Neural progenitor cell (in vitro differentiated cells): ENCODE results near the gene HSPA12A. TPM values are rescaled to one million over a fixed set of nuclear protein-coding genes. Genes with fewer than 3 reads are reported as not detected.

Experiments used
- DNase-seq: peaks from one replicate; pipeline ENCODE4 v3.0.0-alpha.2; 2016; ENCODE audit warnings: low spot score
- H2AFZ ChIP-seq: fragments of 200-600 bp; sonication (generic); replicated peaks from 2 replicates; pipeline ENCODE4 v1.6.1; 2016; ENCODE audit warnings: antibody characterized with exemption
- H3F3A ChIP-seq: fragments of 200-600 bp; sonication (generic); 2 replicates; pipeline ENCODE4 v1.6.1; 2016; ENCODE audit warnings: antibody characterized with exemption, low read depth
- H3K27ac ChIP-seq: fragments of 200-600 bp; sonication (generic); 2 replicates; pipeline ENCODE4 v1.5.1; 2016; ENCODE audit warnings: mild to moderate bottlenecking
- H3K27me3 ChIP-seq: fragments of 200-600 bp; sonication (generic); 2 replicates; pipeline ENCODE4 v1.6.1; 2016; ENCODE audit warnings: mild to moderate bottlenecking, moderate library complexity
- H3K36me3 ChIP-seq: fragments of 200-600 bp; sonication (generic); 2 replicates; pipeline ENCODE4 v1.5.1; 2016
- H3K4me1 ChIP-seq: fragments of 200-600 bp; sonication (generic); 2 replicates; pipeline ENCODE4 v1.6.1; 2016; ENCODE audit warnings: mixed run types
- H3K4me2 ChIP-seq: fragments of 200-600 bp; sonication (generic); 2 replicates; pipeline ENCODE4 v1.6.1; 2016
- H3K4me3 ChIP-seq: fragments of 200-600 bp; sonication (generic); 2 replicates; pipeline ENCODE4 v1.5.1; 2016
- H3K79me2 ChIP-seq: fragments of 200-600 bp; sonication (generic); 2 replicates; pipeline ENCODE4 v1.6.1; 2016; ENCODE audit warnings: low read depth
- H3K9ac ChIP-seq: fragments of 200-600 bp; sonication (generic); 2 replicates; pipeline ENCODE4 v1.6.1; 2016
- H3K9me3 ChIP-seq: fragments of 200-600 bp; sonication (generic); 2 replicates; pipeline ENCODE4 v1.5.1; 2016; ENCODE audit warnings: low read depth
- H4K20me1 ChIP-seq: fragments of 200-600 bp; sonication (generic); 2 replicates; pipeline ENCODE4 v1.6.1; 2016; ENCODE audit warnings: low read depth
- H3K27ac Mint-ChIP-seq: 3 replicates; pipeline ENCODE4 v1.8.0; 2021; ENCODE audit warnings: mixed read lengths
- H3K27me3 Mint-ChIP-seq: 2 replicates; pipeline ENCODE4 v1.8.0; 2022; ENCODE audit warnings: low read depth, mild to moderate bottlenecking, inconsistent platforms, moderate library complexity, mixed read lengths; ENCODE audit not compliant: insufficient read depth
- H3K36me3 Mint-ChIP-seq: 3 replicates; pipeline ENCODE4 v1.8.0; 2021; ENCODE audit warnings: mixed read lengths
- H3K4me1 Mint-ChIP-seq: 3 replicates; pipeline ENCODE4 v1.8.0; 2021; ENCODE audit warnings: mixed read lengths
- H3K4me3 Mint-ChIP-seq: 3 replicates; pipeline ENCODE4 v1.8.0; 2021; ENCODE audit warnings: mild to moderate bottlenecking, moderate library complexity, mixed read lengths
- H3K9me3 Mint-ChIP-seq: 3 replicates; pipeline ENCODE4 v1.8.0; 2020; ENCODE audit warnings: mixed read lengths
- EZH2 ChIP-seq: fragments of 200-600 bp; sonication (generic); IDR thresholded peaks from 2 replicates; pipeline ENCODE4 v1.6.1; 2017; ENCODE audit warnings: antibody characterized with exemption, mild to moderate bottlenecking, moderate library complexity
- EZH2phosphoT487 ChIP-seq: fragments of 200-600 bp; sonication (generic); IDR thresholded peaks from 2 replicates; pipeline ENCODE4 v1.6.1; 2017; ENCODE audit warnings: antibody characterized with exemption
- total RNA-seq: library from RNA; depleted of rRNA; stranded (reverse); fragments of >200 nt; gene quantifications from 2 replicates; pipeline ENCODE4 v1.2.3, GENCODE V29; 2015; ENCODE audit warnings: low replicate concordance
- TF ChIP-seq, protein P1 (sequence below): fragments of 200-600 bp; sonication (generic); IDR thresholded peaks from 2 replicates; pipeline ENCODE4 v1.5.1; 2017; ENCODE audit warnings: antibody characterized with exemption, mild to moderate bottlenecking

The HSPA12A gene
- total RNA-seq, 1 donor from 2014 or later, result 5.6 TPM

DNA sequence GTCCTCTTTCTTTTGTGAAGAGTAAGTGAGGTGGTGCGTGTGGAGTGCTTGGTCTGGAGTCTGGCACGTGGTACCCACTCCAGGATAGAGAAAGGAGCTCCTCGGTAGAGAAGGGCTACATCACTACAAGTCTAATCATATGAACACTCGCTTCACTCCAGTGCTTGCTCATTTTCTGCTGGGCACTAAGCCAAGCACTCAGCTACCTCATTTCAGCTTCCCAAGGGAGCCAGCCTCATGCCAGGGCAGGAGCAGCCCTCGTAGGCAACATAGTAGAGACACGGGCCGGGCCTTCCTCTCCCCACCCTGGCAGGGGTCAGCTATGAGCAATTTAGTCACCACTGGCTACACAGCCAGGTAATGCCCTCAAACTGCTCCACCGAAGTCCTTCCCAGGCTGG is 11.4 kb upstream of the HSPA12A start:
- Histone ChIP-seq H3K9me3 (no peaks in the 10 kb centered on the region), H3K4me3 (no peak overlapping the region), H2AFZ (no peak overlapping the region), H4K20me1 (no peaks in the 10 kb centered on the region), H3K4me1 (no peaks in the 10 kb centered on the region), H3K9ac (no peak overlapping the region), H3K27me3 (no peaks in the 10 kb centered on the region), H3F3A (no peaks in the 10 kb centered on the region), H3K4me2 (no peak overlapping the region), H3K79me2 (no peaks in the 10 kb centered on the region), H3K36me3 (no peaks in the 10 kb centered on the region), H3K27ac (no peak overlapping the region)
- Mint-ChIP-seq H3K4me3 (no peak overlapping the region), H3K9me3 (peaks cover 9% of the 10 kb centered on the region), H3K27me3 (no peaks in the 10 kb centered on the region), H3K27ac (no peak overlapping the region), H3K36me3 (no peaks in the 10 kb centered on the region), H3K4me1 (no peaks in the 10 kb centered on the region)
- TF ChIP-seq EZH2phosphoT487, result no peak
- TF ChIP-seq EZH2, result no peak
- TF ChIP-seq, protein P1, sequence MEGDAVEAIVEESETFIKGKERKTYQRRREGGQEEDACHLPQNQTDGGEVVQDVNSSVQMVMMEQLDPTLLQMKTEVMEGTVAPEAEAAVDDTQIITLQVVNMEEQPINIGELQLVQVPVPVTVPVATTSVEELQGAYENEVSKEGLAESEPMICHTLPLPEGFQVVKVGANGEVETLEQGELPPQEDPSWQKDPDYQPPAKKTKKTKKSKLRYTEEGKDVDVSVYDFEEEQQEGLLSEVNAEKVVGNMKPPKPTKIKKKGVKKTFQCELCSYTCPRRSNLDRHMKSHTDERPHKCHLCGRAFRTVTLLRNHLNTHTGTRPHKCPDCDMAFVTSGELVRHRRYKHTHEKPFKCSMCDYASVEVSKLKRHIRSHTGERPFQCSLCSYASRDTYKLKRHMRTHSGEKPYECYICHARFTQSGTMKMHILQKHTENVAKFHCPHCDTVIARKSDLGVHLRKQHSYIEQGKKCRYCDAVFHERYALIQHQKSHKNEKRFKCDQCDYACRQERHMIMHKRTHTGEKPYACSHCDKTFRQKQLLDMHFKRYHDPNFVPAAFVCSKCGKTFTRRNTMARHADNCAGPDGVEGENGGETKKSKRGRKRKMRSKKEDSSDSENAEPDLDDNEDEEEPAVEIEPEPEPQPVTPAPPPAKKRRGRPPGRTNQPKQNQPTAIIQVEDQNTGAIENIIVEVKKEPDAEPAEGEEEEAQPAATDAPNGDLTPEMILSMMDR, result no peak
- no peak for DNase-seq

DNA sequence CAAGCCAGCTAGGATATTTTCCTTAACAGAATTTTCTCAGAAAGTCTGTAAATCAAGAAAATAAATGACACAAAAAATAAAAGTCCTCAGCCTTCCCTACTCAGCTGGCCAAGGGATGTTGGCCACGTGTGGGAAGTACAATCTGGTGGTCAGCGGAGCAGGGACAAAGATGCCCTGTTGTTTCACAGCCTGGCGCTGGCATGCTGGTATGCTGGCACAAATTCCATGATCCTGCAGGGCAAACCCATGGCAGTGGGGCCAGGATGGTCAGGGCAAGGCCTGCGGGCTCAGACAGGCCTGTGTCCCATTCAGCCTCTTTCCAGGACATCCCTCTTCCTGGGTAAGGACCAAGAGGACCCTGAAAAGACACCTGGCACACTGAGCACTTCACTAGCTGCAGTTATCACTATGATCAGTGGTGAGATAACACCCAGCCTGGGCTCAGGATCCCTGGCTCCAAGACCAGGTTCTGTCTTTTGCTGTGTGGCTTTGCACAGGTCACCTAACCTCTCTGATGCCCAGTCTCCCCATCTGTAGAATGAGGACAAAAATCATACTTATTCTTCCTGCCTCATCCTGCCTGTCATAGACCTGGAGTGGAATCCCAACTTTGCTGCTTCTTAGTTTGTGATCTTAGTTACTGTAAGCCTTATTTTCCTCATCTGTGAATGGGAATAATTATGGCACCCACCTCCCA is 10.8 kb upstream of the HSPA12A start:
- Histone ChIP-seq H3K4me3 (no peak overlapping the region), H3K27ac (no peak overlapping the region), H3F3A (no peaks in the 10 kb centered on the region), H3K36me3 (no peaks in the 10 kb centered on the region), H3K27me3 (no peaks in the 10 kb centered on the region), H3K79me2 (no peaks in the 10 kb centered on the region), H3K9me3 (no peaks in the 10 kb centered on the region), H3K9ac (no peak overlapping the region), H4K20me1 (no peaks in the 10 kb centered on the region), H3K4me2 (no peak overlapping the region), H3K4me1 (no peaks in the 10 kb centered on the region), H2AFZ (no peak overlapping the region)
- no peak for DNase-seq
- Mint-ChIP-seq H3K4me1 (no peaks in the 10 kb centered on the region), H3K9me3 (peaks cover 11% of the 10 kb centered on the region), H3K36me3 (no peaks in the 10 kb centered on the region), H3K27me3 (peaks cover 2% of the 10 kb centered on the region), H3K4me3 (no peak overlapping the region), H3K27ac (no peak overlapping the region)
- TF ChIP-seq, protein P1, result no peak
- no peak for TF ChIP-seq EZH2phosphoT487
- TF ChIP-seq EZH2, result no peak

DNA sequence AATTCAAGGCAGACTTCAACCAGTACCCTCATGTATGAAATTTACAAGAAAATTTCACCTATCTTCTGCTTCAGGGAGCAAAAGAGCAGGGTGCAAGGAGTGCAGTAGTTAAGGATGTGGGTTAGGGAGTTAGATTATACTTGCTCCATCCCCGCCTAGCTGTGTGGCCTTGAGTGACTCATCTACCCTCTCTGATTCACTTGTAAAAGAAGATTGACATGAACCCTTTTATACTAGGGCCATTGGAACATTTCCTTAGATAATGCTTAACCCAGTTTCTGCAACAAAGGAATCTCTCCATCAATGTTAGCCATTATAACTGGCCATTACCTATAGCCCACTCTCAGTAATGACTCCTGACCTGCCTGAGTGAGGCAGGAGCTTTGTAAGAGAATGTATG is 10.2 kb upstream of the HSPA12A start:
- H3K4me2 ChIP-seq, result no peak overlapping the region
- H3K4me3 Mint-ChIP-seq, result no peak overlapping the region
- H3K27ac Mint-ChIP-seq, result no peak overlapping the region
- H3K9me3 ChIP-seq, result no peaks in the 10 kb centered on the region
- no peak overlapping the region for H3K27ac ChIP-seq
- no peak overlapping the region for H3K9ac ChIP-seq
- H3K27me3 ChIP-seq, result no peaks in the 10 kb centered on the region
- H3K36me3 Mint-ChIP-seq, result no peaks in the 10 kb centered on the region
- H3K4me1 Mint-ChIP-seq, result no peaks in the 10 kb centered on the region
- H3K4me1 ChIP-seq, result no peaks in the 10 kb centered on the region
- peaks cover 11% of the 10 kb centered on the region for H3K9me3 Mint-ChIP-seq
- no peaks in the 10 kb centered on the region for H3F3A ChIP-seq
- no peak for DNase-seq
- H2AFZ ChIP-seq, result no peak overlapping the region
- TF ChIP-seq EZH2phosphoT487 (no peak), EZH2 (no peak)
- TF ChIP-seq, protein P1, result no peak
- peaks cover 2% of the 10 kb centered on the region for H3K27me3 Mint-ChIP-seq
- H3K79me2 ChIP-seq, result no peaks in the 10 kb centered on the region
- H3K4me3 ChIP-seq, result no peak overlapping the region
- H4K20me1 ChIP-seq, result no peaks in the 10 kb centered on the region
- no peaks in the 10 kb centered on the region for H3K36me3 ChIP-seq
